Measurements from ENCODE around the gene TRIP12.
"Not testable (repeated sequence)": the region's sequence is repeated elsewhere in the genome, so short reads cannot be mapped to it uniquely, and the experiment has no call there.

DNA sequence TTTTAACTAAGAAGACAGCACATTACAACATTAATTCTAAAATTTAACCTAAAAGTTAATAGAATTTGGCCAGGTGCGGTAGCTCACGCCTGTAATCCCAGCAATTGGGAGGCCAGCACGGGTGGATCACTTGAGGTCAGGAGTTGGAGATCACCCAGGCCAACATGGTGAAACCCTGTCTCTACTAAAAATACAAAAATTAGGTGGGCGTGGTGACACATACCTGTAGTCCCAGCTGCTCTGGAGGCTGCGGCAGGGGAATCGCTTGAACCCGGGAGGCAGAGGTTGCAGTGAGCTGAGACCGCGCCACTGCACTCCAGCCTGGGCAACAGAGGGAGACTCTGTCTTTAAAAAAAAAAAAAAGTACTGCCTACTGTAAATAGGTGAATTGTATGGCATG lies 21.3 kb downstream of the TRIP12 start:
- TF ChIP-seq POLR2A (IDR thresholded peaks at IDR 0.05; ENCODE audit: low read length); GATA1 (IDR thresholded peaks at IDR 0.05; ENCODE audit: low read depth, low read length): not testable (repeated sequence)
